ENCODE measurements around the gene AATF.

Gene AATF

DNA sequence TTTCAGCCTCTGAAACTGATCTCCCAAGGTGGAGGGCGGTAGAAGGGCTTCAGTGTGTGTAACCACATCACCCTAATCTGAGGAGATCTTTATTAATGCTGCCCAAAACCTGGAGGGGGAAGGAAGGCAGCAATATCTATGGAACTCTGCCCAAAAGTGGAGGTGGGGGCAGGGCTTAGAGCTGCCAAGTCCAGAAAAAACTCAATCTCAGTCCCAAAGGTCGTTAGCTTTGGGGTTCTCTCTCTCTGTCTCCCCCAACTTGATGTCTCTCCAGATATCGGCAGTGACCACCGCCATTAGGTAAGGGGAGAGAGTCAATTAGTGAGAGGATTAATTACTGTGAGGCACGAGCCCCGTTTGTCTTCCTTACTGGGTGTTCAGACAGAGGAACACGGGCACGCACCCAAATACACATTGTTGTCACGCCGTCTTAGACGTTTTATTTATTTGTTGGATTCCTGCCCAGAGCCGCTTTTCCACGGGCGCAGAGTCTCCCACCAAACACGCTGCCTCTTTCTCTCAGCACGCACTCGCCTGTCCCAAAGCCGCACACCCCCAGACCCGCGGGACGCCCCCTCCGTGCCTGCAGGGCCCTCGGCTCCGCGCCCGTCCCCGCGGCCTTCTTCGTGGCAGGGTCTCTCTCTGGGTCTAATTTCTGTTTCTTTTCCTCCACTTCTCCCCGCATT is 16.9 kb upstream of the AATF start:
- no peak for DNase-seq

- DNase-seq: no peak
Measured at GRCh38 chr17:36932383-36932693, 16.4 kb upstream of the AATF start.

DNA sequence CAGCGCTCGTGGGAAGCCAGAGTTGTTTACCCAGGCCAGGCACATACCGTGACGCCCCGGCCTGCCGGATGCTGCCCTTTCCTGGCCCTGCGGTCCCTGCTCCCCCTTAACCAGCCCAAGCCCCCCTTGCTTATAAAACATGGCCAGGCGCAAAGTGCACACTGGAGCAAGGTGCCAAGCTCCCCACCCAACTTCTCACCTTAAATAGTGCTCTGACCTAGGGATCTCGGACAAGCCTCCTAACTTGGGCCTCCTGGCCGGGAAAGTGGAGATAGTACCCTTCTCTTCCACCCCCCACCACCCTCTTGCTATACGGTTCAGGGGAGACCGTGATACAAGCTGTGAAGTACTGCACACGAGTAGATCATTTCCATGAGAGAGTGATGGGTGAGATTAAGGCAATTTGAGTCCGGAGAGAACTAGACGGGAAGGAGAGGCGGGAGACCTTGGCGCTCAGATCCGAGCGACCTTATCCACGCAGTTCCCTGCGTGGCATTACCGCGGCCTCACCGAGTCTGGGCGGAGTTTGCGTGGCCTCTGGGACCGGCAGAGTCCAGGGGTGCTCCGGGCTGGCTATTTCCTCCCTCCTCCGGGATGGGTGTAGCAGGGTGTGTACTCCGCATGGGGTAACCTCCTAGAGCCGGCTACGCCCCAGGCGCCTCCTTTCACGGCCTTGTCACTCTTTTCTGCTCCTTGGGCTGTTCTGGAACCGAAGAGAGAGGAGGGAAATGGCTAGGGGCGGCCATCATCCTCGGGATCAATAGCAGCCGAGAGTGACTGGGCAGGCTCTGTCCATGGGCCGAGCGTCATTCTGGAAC is 15.9 kb upstream of the AATF start:
- no peak for DNase-seq

- DNase-seq: no peak
Measured at GRCh38 chr17:36933512-36934143, 15.1 kb upstream of the AATF start.

GRCh38 chr17:36934144-36934691 is 14.5 kb upstream of the AATF start:
- no peak for DNase-seq

- peak; percentile 37 for DNase-seq
Measured at GRCh38 chr17:36934692-36935630, 13.8 kb upstream of the AATF start.

DNA sequence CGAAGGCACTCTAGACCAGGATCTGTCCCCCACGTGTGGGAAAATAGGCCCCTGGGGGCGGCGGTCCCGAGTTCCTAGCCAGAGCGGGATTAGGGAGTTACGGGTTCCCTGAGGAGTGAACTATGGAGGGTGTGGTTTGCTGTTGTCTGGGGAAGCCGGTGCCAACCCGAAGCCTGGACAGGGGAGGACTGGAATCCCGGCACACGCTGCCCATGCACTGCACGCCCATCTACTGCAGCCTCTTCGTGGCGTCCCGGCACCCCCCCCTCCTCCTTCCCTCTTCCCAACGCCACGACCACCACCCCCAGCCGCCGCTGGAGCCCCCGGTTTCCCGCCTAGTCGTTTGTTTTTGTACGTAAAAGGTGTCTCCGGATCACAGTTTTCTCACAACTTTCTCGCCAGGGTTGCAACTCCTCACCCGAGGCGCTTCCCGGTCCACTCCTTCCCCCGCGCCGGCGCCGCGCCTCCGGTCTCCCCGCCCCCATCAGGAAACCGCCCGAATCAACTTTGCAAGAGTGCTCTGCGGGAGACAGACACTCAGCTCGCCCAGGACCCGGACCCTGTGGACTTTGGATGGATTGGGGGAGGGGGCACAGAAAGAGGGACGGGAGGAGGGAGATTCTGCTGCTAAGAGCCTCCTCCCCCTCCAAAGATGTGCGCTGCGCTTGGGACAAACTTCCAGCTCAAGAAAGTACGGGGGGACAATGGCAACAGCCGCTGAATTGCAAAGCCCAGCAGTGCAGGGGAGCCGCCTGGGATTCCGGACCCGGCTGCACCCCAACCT is 12.9 kb upstream of the AATF start:
- DNase-seq: peak; percentile 36

- peak; percentile 38 for DNase-seq
Measured at GRCh38 chr17:36936455-36937000, 12.2 kb upstream of the AATF start.

GRCh38 chr17:36937001-36937958 is 11.5 kb upstream of the AATF start, which contains the start of gene LHX1:
Gene LHX1 (plus strand): TSS chr17:36937475. CDS start chr17:36938198, 723 bp downstream.
- DNase-seq: no peak

- DNase-seq: peak; percentile 51
Measured at GRCh38 chr17:36937959-36938565, 10.7 kb upstream of the AATF start.

GRCh38 chr17:36938566-36939051 is 10.1 kb upstream of the AATF start:
- DNase-seq: no peak

DNA sequence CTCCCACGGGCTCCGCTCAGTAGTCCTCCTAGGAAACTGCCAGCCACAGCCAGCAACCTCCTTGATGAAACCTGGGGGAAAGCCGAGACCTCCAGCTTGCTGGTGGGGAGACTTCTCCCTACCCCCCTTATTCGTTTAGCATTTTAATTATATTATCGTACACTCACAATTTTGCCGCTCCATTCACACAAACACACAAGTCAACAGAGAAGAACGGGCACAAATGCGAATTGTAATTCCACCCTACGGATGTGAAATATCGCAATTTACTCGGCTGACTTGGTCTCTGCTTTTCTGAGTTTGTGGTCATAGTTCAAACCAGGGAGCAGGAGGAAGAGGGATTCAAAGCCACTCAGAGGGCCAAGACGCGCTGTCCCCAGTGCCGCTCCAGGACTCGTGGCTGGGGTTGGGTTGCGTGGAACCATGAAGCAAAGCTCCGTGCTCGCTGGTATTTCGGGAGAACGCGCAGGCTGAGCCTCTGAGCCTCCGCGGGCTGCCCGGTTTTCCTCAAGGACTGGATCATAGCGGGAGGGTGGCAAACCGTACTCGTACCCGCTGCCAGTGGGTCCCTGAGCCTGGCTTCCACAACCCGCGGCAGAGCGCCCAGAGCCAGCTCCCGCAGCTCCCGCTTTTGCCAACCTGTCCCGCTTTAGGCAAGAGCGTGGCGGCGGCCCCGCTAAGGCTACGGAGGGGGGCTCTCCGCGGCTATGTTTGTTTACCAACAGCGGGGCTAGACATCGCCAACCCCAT is 9.5 kb upstream of the AATF start:
- no peak for DNase-seq

DNA sequence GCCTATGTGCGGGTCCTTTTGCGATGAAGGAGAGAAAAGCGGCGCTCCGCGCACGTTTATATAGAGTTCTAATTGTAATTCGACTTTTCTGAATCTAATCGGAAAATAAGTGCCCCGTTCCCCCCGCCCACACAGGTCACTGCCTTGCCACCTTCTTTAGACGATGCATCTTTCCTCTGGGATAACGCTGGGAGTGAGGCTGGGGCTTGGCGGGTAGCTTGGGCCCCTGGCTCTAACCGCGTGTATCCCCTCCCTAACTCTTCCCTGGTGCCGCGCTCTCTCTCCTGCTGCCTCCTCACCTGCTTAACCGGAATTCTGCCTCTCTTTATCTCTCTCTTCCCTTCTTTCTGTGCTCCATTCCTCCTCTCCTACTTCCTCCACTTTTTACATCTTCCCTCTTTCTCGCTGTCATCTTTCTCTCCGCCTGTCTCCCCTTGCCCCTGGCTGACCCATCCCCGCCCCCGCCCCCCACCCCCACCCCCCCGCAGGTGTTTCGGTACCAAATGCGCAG is 8.9 kb upstream of the AATF start:
- no peak for DNase-seq

GRCh38 chr17:36940313-36941264 is 8.2 kb upstream of the AATF start:
- no peak for DNase-seq

DNA sequence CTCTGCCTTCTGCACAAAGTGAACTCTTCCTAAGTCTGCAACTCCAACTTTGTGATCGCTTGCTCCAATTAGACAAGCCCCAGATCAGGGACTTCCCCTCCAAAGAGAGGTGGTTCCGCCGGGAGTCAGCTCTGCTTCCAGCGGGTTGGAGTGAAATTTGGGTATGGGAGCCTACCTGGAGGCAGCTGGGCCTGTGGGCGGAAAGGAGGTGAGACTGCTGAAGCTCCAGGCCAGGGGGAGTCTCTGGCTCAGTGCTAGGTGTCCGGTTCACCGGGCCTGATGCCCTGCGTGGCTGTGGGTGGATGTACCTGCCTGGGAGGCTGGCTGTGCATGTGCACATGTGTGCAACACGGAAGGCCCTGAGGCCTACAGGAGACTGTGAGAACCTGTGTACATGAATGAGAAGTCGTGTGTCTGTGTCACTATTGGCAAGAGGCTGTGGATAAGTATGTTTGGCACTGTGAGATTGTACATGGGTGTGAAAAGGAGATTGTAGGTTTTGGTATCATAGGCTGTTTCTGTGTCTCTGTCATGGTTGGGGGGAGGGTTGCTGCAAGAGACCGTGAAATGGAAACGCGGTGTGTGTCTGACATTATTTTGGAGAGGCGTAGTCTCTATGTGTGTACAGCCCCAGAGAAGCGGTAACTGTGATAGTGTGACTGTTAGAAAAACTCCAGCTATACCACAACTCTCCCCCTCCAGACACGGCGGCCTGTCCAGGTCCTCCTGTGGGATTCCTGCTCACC is 7.3 kb upstream of the AATF start:
- DNase-seq: no peak

GRCh38 chr17:36942019-36942599 is 6.6 kb upstream of the AATF start:
- DNase-seq: no peak

Data from stimulated activated CD4-positive, alpha-beta T cell treated with anti-CD3 and anti-CD28 coated beads, Interleukin-15, amount 100 ng/mL, for 24 hours (primary cell).